ENCODE measurements around the gene MTRR.

Gene MTRR

DNA sequence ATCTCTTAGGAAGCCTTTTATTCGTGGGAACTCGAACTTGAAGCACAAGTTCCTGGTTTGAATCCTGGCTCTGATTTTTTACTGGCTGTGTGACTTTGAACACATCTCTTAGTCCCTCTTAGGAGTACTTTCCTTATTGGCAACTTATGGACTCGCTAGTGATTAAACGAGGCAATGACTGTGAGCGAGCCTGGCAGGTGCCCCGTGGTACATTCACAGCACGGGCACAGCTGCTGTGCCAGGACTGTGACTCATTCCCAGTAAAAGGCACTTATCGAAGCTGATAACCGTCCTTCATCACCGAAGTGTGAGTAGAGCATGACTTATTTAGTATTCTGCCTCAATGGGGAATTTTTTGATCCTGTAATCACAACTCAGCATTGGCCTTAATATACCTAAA, 40.7 kb upstream of the MTRR start:
- H3K9me3 ChIP-seq (replicated peaks; ENCODE audit: insufficient read depth, low read length): no peaks in the 10 kb centered on the region
- H3K9ac ChIP-seq (ENCODE audit: low read length): no peak overlapping the region
- no peaks in the 10 kb centered on the region for H3K4me1 ChIP-seq (ENCODE audit: low read length)
- DNase-seq: no peak
- no peak overlapping the region for H3K4me3 ChIP-seq (ENCODE audit: low read length)
- H3K9me2 ChIP-seq (replicated peaks; ENCODE audit: insufficient read depth, low read length): no peaks in the 10 kb centered on the region
- no peak overlapping the region for H3K4me2 ChIP-seq (ENCODE audit: low read depth, low read length)
- H3F3A ChIP-seq (ENCODE audit: insufficient read depth, low read length): no peaks in the 10 kb centered on the region
- H3K27ac ChIP-seq (ENCODE audit: low read length): no peak overlapping the region
- no peak overlapping the region for H2AFZ ChIP-seq (ENCODE audit: low read length)
- H4K20me1 ChIP-seq (ENCODE audit: insufficient read depth, low read length): no peaks in the 10 kb centered on the region
- H3K79me2 ChIP-seq (ENCODE audit: low read length): no peaks in the 10 kb centered on the region
- TF ChIP-seq, protein P1, sequence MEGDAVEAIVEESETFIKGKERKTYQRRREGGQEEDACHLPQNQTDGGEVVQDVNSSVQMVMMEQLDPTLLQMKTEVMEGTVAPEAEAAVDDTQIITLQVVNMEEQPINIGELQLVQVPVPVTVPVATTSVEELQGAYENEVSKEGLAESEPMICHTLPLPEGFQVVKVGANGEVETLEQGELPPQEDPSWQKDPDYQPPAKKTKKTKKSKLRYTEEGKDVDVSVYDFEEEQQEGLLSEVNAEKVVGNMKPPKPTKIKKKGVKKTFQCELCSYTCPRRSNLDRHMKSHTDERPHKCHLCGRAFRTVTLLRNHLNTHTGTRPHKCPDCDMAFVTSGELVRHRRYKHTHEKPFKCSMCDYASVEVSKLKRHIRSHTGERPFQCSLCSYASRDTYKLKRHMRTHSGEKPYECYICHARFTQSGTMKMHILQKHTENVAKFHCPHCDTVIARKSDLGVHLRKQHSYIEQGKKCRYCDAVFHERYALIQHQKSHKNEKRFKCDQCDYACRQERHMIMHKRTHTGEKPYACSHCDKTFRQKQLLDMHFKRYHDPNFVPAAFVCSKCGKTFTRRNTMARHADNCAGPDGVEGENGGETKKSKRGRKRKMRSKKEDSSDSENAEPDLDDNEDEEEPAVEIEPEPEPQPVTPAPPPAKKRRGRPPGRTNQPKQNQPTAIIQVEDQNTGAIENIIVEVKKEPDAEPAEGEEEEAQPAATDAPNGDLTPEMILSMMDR (IDR thresholded peaks at IDR 0.05; ENCODE audit: low read length): no peak
- no peak for TF ChIP-seq EZH2 (optimal IDR thresholded peaks at IDR 0.05; ENCODE audit: low read depth, low read length)
- no peak for TF ChIP-seq EZH2phosphoT487 (IDR thresholded peaks at IDR 0.05; ENCODE audit: low read length)
- H3K36me3 ChIP-seq (replicated peaks; ENCODE audit: insufficient read depth, low read length): no peaks in the 10 kb centered on the region
- no peaks in the 10 kb centered on the region for H3K27me3 ChIP-seq (replicated peaks; ENCODE audit: insufficient read depth, low read length)

DNA sequence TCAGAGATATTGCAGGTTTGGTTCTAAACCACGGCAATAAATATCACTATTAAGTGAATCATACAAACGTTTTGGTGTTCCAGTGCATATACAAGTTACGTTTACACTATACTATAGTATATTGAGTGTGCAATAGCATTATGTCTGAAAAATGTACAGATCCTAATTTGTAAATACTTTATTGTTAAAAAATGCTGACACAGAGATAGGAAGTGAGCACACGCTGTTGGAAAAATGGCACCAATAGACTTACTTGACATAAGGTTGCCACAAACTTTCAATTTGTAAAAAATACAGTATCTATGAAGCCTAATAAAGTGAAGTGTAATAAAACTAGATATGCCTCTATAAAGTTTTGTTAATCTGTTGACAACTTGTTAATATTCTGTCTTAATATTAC, 34.0 kb upstream of the MTRR start:
- no peak overlapping the region for H3K4me2 ChIP-seq (ENCODE audit: low read depth, low read length)
- no peaks in the 10 kb centered on the region for H3K36me3 ChIP-seq (replicated peaks; ENCODE audit: insufficient read depth, low read length)
- no peak for TF ChIP-seq EZH2phosphoT487 (IDR thresholded peaks at IDR 0.05; ENCODE audit: low read length)
- DNase-seq: no peak
- H3F3A ChIP-seq (ENCODE audit: insufficient read depth, low read length): no peaks in the 10 kb centered on the region
- H3K9me2 ChIP-seq (replicated peaks; ENCODE audit: insufficient read depth, low read length): no peaks in the 10 kb centered on the region
- no peaks in the 10 kb centered on the region for H3K4me1 ChIP-seq (ENCODE audit: low read length)
- no peak overlapping the region for H2AFZ ChIP-seq (ENCODE audit: low read length)
- H3K9ac ChIP-seq (ENCODE audit: low read length): no peak overlapping the region
- H4K20me1 ChIP-seq (ENCODE audit: insufficient read depth, low read length): no peaks in the 10 kb centered on the region
- no peaks in the 10 kb centered on the region for H3K9me3 ChIP-seq (replicated peaks; ENCODE audit: insufficient read depth, low read length)
- H3K27me3 ChIP-seq (replicated peaks; ENCODE audit: insufficient read depth, low read length): no peaks in the 10 kb centered on the region
- no peak overlapping the region for H3K4me3 ChIP-seq (ENCODE audit: low read length)
- H3K27ac ChIP-seq (ENCODE audit: low read length): no peak overlapping the region
- no peaks in the 10 kb centered on the region for H3K79me2 ChIP-seq (ENCODE audit: low read length)

DNA sequence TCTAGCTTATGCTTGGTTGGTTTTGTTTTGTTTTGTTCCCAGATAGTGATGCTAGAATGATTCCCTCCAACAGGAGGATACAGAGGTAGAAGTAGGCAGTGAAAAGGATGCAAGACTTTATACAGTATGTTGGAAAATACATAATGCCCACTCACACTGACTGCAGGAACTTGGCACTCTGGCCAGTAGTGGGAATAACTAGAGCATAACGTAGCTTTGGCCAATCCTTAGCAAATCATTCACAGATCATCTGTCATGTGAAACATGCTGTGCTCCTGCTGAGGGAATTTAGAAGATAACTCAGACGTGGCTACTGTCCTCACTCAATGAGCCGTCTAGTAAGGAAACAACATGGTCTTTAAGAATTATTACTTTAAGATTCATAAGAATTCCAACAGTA, 31.5 kb upstream of the MTRR start:
- Histone ChIP-seq H3K9ac (ENCODE audit: low read length) (no peak overlapping the region), H3K4me3 (ENCODE audit: low read length) (no peak overlapping the region), H3K9me3 (replicated peaks; ENCODE audit: insufficient read depth, low read length) (no peaks in the 10 kb centered on the region), H3K4me1 (ENCODE audit: low read length) (no peaks in the 10 kb centered on the region), H3K9me2 (replicated peaks; ENCODE audit: insufficient read depth, low read length) (no peaks in the 10 kb centered on the region), H4K20me1 (ENCODE audit: insufficient read depth, low read length) (no peaks in the 10 kb centered on the region), H3K79me2 (ENCODE audit: low read length) (no peaks in the 10 kb centered on the region), H3K36me3 (replicated peaks; ENCODE audit: insufficient read depth, low read length) (no peaks in the 10 kb centered on the region), H3K4me2 (ENCODE audit: low read depth, low read length) (no peak overlapping the region), H2AFZ (ENCODE audit: low read length) (no peak overlapping the region), H3K27me3 (replicated peaks; ENCODE audit: insufficient read depth, low read length) (no peaks in the 10 kb centered on the region), H3K27ac (ENCODE audit: low read length) (no peak overlapping the region), H3F3A (ENCODE audit: insufficient read depth, low read length) (no peaks in the 10 kb centered on the region)
- no peak for TF ChIP-seq EZH2phosphoT487 (IDR thresholded peaks at IDR 0.05; ENCODE audit: low read length)
- TF ChIP-seq, protein P1 (IDR thresholded peaks at IDR 0.05; ENCODE audit: low read length): no peak
- TF ChIP-seq EZH2 (optimal IDR thresholded peaks at IDR 0.05; ENCODE audit: low read depth, low read length): no peak
- no peak for DNase-seq

GRCh38 chr5:7842531-7842930, 26.4 kb upstream of the MTRR start:
- Histone ChIP-seq H3K4me3 (ENCODE audit: low read length) (no peak overlapping the region), H3K9me3 (replicated peaks; ENCODE audit: insufficient read depth, low read length) (no peaks in the 10 kb centered on the region), H3K4me1 (ENCODE audit: low read length) (no peaks in the 10 kb centered on the region), H4K20me1 (ENCODE audit: insufficient read depth, low read length) (no peaks in the 10 kb centered on the region), H3K27me3 (replicated peaks; ENCODE audit: insufficient read depth, low read length) (no peaks in the 10 kb centered on the region), H3K4me2 (ENCODE audit: low read depth, low read length) (no peak overlapping the region), H3K27ac (ENCODE audit: low read length) (no peak overlapping the region), H3K9me2 (replicated peaks; ENCODE audit: insufficient read depth, low read length) (no peaks in the 10 kb centered on the region), H3F3A (ENCODE audit: insufficient read depth, low read length) (no peaks in the 10 kb centered on the region), H3K36me3 (replicated peaks; ENCODE audit: insufficient read depth, low read length) (no peaks in the 10 kb centered on the region), H3K79me2 (ENCODE audit: low read length) (no peaks in the 10 kb centered on the region), H3K9ac (ENCODE audit: low read length) (no peak overlapping the region), H2AFZ (ENCODE audit: low read length) (no peak overlapping the region)
- DNase-seq: no peak
- TF ChIP-seq EZH2phosphoT487 (IDR thresholded peaks at IDR 0.05; ENCODE audit: low read length) (no peak), EZH2 (optimal IDR thresholded peaks at IDR 0.05; ENCODE audit: low read depth, low read length) (no peak)
- TF ChIP-seq, protein P1 (IDR thresholded peaks at IDR 0.05; ENCODE audit: low read length): no peak

Measured in MM.1S (cell line).